GM10248 (cell line): ENCODE data around the gene MIGA2.

ENCODE experiments used
- CTCF ChIA-PET: fragments of 300-600 bp; sonication (Branson Sonifier 250); formaldehyde crosslinking; extraction: SDS; loops from one replicate; lab custom pipeline; 2021; ENCODE audit warnings: antibody characterized with exemption; lab: Yijun Ruan, JAX
- POLR2A ChIA-PET: fragments of 350-650 bp; sonication (Branson Sonifier 250); formaldehyde crosslinking; extraction: SDS; loops from one replicate; lab custom pipeline; 2020; ENCODE audit warnings: antibody characterized with exemption; lab: Yijun Ruan, JAX
- DNase-seq: peaks from one replicate; pipeline ENCODE4 v3.0.0; 2012; ENCODE audit errors: extremely low spot score
- TF ChIP-seq, protein P1 (sequence below): IDR thresholded peaks from 2 replicates; pipeline ENCODE4 v1.5.1; 2012; ENCODE audit warnings: mild to moderate bottlenecking, low read depth; ENCODE audit errors: extremely low read depth, missing control alignments, control extremely low read depth

Gene MIGA2

DNA sequence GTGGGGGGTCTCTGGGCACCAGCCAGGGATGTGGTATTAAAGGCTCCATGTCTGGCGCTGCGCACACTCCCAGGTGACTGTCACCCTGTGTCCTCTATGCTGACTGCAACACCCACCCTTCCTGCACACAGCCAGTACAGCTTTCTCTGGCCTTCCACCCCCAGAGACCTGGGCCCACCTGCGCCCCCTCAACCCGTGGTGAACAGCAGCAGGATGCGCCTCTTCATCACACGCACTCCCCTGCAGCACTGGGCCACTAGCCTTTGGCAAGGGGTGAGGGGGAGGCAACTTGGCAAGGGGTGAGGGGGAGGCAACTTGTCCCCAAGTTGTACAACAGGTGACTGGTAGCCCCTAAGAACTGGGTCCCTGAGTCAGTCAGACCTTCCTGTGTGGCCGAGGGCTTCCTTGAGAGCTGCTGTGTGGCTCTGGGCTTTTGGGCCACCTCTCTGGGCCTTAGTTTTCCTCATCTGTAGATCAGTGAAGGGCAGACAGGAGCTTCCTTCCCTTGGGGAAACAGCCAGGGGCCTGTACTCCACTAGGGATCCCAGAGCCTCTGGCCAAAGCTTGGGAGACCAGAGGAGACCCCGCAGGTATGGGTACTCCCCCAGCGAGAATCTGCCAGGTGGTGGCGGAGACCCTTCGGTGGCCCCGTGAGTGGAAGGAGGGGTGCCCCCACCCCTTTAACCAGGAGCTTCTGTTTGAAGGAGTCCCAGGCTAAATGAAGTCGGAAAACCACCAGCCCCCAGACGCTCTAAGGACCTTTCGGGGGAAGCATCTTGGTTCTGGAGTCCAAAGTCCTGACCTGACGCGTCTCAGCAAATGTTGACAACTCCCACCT, 69.7 kb downstream of the MIGA2 start:
- ChIA-PET POLR2A (no interaction called here), CTCF (interaction anchor here (0.8 to 2.0 kb wide), 4 partner anchors 9 to 25 kb away, joined by 3 to 5 read pairs (median 4); no protein-coding TSS in a partner anchor)
- TF ChIP-seq, protein P1, sequence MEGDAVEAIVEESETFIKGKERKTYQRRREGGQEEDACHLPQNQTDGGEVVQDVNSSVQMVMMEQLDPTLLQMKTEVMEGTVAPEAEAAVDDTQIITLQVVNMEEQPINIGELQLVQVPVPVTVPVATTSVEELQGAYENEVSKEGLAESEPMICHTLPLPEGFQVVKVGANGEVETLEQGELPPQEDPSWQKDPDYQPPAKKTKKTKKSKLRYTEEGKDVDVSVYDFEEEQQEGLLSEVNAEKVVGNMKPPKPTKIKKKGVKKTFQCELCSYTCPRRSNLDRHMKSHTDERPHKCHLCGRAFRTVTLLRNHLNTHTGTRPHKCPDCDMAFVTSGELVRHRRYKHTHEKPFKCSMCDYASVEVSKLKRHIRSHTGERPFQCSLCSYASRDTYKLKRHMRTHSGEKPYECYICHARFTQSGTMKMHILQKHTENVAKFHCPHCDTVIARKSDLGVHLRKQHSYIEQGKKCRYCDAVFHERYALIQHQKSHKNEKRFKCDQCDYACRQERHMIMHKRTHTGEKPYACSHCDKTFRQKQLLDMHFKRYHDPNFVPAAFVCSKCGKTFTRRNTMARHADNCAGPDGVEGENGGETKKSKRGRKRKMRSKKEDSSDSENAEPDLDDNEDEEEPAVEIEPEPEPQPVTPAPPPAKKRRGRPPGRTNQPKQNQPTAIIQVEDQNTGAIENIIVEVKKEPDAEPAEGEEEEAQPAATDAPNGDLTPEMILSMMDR, result no peak

GRCh38 chr9:129107651-129108050, 71.2 kb downstream of the MIGA2 start:
- TF ChIP-seq, protein P1, result no peak
- DNase-seq, result no peak
- CTCF ChIA-PET, result no interaction called here
- POLR2A ChIA-PET, result no interaction called here

More for the DNA sequence above, 69.7 kb downstream of the MIGA2 start:
- no peak for DNase-seq

GRCh38 chr9:129108083-129108804, 71.8 kb downstream of the MIGA2 start:
- ChIA-PET CTCF (no interaction called here), POLR2A (no interaction called here)
- TF ChIP-seq, protein P1, result no peak
- no peak for DNase-seq

- POLR2A ChIA-PET, result no interaction called here
- CTCF ChIA-PET, result interaction anchor here (0.6 kb wide), 1 partner anchor 23 kb away, joined by 3 read pairs; no protein-coding TSS in a partner anchor
- DNase-seq, result no peak
- TF ChIP-seq, protein P1, result no peak
Observed at GRCh38 chr9:129108805-129109536, 72.5 kb downstream of the MIGA2 start.

DNA sequence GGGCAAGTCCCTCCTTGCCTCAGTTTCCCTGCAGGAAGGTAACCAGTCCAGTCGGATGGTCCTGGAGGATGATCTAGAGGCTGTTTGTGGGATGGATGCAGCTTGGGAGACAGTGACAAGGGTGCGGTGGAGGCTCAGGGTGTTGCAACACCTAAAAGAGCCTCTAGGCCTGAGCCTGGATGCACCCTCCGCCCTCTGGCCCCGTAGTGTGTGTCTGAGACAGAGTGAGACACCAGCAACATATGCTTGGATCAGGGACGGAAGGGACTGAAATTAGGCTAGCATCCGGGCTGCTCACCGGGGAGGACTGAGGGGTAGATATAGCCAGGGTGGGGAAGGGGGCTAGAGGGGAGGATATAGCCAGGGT, 73.1 kb downstream of the MIGA2 start:
- CTCF ChIA-PET, result interaction anchor here (0.6 kb wide), 1 partner anchor 22 kb away, joined by 3 read pairs; no protein-coding TSS in a partner anchor
- TF ChIP-seq, protein P1, result no peak
- POLR2A ChIA-PET, result no interaction called here
- no peak for DNase-seq
